GM12891 (cell line): ENCODE data around the gene TNFRSF1B.

Experiments
- POLR2A ChIP-seq: IDR thresholded peaks from 2 replicates; pipeline ENCODE4 v1.6.1; 2011; ENCODE audit warnings: low read depth, low read length, control low read depth
- POLR2AphosphoS5 ChIP-seq: IDR thresholded peaks from 2 replicates; pipeline ENCODE4 v1.6.1; 2011; ENCODE audit warnings: low read depth, low read length, control low read depth
- SPI1 ChIP-seq: IDR thresholded peaks from 2 replicates; pipeline ENCODE4 v1.6.1; 2011; ENCODE audit warnings: low read depth, low read length, control low read depth

DNA sequence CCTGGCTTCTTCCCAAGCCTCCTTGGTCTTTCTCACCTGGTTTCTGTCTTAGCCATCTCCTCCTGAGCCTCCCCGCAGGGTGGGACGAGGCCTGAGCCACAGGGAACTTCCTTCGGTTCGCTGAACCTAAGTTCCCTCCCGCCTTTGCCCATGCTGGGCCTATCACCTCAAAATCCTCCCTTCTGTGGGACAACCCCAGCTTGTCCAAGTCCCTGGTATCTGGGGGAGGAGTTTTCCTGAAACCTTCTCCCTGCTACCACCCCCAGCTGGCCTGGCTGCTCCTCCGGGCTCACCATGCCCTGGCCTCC is 35.4 kb downstream of the TNFRSF1B start:
- no peak for TF ChIP-seq POLR2A
- TF ChIP-seq SPI1, result no peak
- no peak for TF ChIP-seq POLR2AphosphoS5
